ENCODE measurements around the gene AIG1. TPM values are rescaled to one million over a fixed set of nuclear protein-coding genes. Genes with fewer than 3 reads are reported as not detected.

AIG1 gene
- total and polyA plus RNA-seq, 2 experiments from 2014 or later: 44.7 to 46.9 TPM

DNA sequence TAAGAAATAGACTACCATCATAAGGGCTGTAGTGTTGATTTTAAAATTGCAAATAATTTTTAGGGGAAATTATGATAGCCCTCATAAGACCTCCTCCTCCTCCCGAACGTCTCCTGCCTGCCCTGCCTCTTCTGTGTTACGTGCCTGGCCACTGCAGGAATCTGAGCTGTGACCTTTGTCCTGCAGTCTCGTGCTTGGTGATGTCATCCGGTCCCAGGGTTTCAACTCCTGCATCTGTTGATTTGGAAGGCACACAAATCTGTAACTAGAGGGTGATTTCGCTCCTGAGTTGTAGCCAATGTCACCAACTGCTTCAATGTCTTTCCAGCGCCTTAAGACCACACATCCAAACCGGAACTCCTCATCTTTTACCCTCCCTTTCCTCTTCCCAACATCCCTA is 163.2 kb downstream of the AIG1 start:
- Histone ChIP-seq H3F3A (ENCODE audit: insufficient read depth) (no peaks in the 10 kb centered on the region), H3K36me3 (ENCODE audit: low read depth) (no peaks in the 10 kb centered on the region), H2AFZ (no peak overlapping the region), H3K27ac (no peak overlapping the region), H4K20me1 (ENCODE audit: insufficient read depth) (no peaks in the 10 kb centered on the region), H3K9me3 (ENCODE audit: low read depth) (no peaks in the 10 kb centered on the region), H3K79me2 (ENCODE audit: insufficient read depth) (no peaks in the 10 kb centered on the region), H3K4me2 (ENCODE audit: unreplicated experiment) (no peak overlapping the region), H3K9ac (no peak overlapping the region), H3K9me2 (ENCODE audit: insufficient read depth) (no peaks in the 10 kb centered on the region), H3K4me3 (no peak overlapping the region), H3K27me3 (replicated peaks; ENCODE audit: insufficient read depth) (no peaks in the 10 kb centered on the region), H3K4me1 (ENCODE audit: insufficient read depth) (no peaks in the 10 kb centered on the region)
- no peak for DNase-seq
- in situ Hi-C loops (cut with MboI): no loop called here
- WGBS, 2 experiments (ENCODE audit: low coverage in 1 of 2, low lambda C conversion rate in 2 of 2, missing lambda C conversion rate in 2 of 2): 84 to 87% methylated on average over 8 of the region's 8 CpGs
- TF ChIP-seq EZH2phosphoT487 (IDR thresholded peaks at IDR 0.05; ENCODE audit: insufficient read depth, low read depth): no peak

- DNase-seq: no peak
- Histone ChIP-seq H3K9me3 (ENCODE audit: low read depth) (no peaks in the 10 kb centered on the region), H3K36me3 (ENCODE audit: low read depth) (no peaks in the 10 kb centered on the region), H3K4me3 (no peak overlapping the region), H2AFZ (no peak overlapping the region), H3F3A (ENCODE audit: insufficient read depth) (no peaks in the 10 kb centered on the region), H4K20me1 (ENCODE audit: insufficient read depth) (no peaks in the 10 kb centered on the region), H3K4me2 (ENCODE audit: unreplicated experiment) (no peak overlapping the region), H3K9ac (no peak overlapping the region), H3K9me2 (ENCODE audit: insufficient read depth) (no peaks in the 10 kb centered on the region), H3K4me1 (ENCODE audit: insufficient read depth) (no peaks in the 10 kb centered on the region), H3K27me3 (replicated peaks; ENCODE audit: insufficient read depth) (no peaks in the 10 kb centered on the region), H3K79me2 (ENCODE audit: insufficient read depth) (no peaks in the 10 kb centered on the region), H3K27ac (no peak overlapping the region)
- TF ChIP-seq EZH2 (IDR thresholded peaks at IDR 0.05; ENCODE audit: insufficient read depth, poor library complexity, severe bottlenecking) (no peak), EZH2phosphoT487 (IDR thresholded peaks at IDR 0.05; ENCODE audit: insufficient read depth, low read depth) (no peak)
- 95 to 100% methylated on average over 3 of the region's 3 CpGs for WGBS, 2 experiments (ENCODE audit: low coverage in 1 of 2, low lambda C conversion rate in 2 of 2, missing lambda C conversion rate in 2 of 2)
- in situ Hi-C loops (cut with MboI): no loop called here
Measured at GRCh38 chr6:143224516-143224915, 163.8 kb downstream of the AIG1 start.

- Histone ChIP-seq H3K9me3 (ENCODE audit: low read depth) (no peaks in the 10 kb centered on the region), H4K20me1 (ENCODE audit: insufficient read depth) (no peaks in the 10 kb centered on the region), H3K4me2 (ENCODE audit: unreplicated experiment) (no peak overlapping the region), H3K4me3 (no peak overlapping the region), H3K36me3 (ENCODE audit: low read depth) (no peaks in the 10 kb centered on the region), H3F3A (ENCODE audit: insufficient read depth) (no peaks in the 10 kb centered on the region), H3K27me3 (replicated peaks; ENCODE audit: insufficient read depth) (no peaks in the 10 kb centered on the region), H3K9me2 (ENCODE audit: insufficient read depth) (no peaks in the 10 kb centered on the region), H2AFZ (no peak overlapping the region), H3K79me2 (ENCODE audit: insufficient read depth) (no peaks in the 10 kb centered on the region), H3K9ac (no peak overlapping the region), H3K4me1 (ENCODE audit: insufficient read depth) (no peaks in the 10 kb centered on the region), H3K27ac (no peak overlapping the region)
- in situ Hi-C loops (cut with MboI): no loop called here
- 63 to 69% methylated on average over 2 of the region's 2 CpGs for WGBS, 2 experiments (ENCODE audit: low coverage in 1 of 2, low lambda C conversion rate in 2 of 2, missing lambda C conversion rate in 2 of 2)
- TF ChIP-seq EZH2 (IDR thresholded peaks at IDR 0.05; ENCODE audit: insufficient read depth, poor library complexity, severe bottlenecking): no peak
- TF ChIP-seq EZH2phosphoT487 (IDR thresholded peaks at IDR 0.05; ENCODE audit: insufficient read depth, low read depth): no peak
- DNase-seq: no peak
Measured at GRCh38 chr6:143225929-143226328, 165.2 kb downstream of the AIG1 start.

- WGBS, 2 experiments (ENCODE audit: low coverage in 1 of 2, low lambda C conversion rate in 2 of 2, missing lambda C conversion rate in 2 of 2): 74 to 84% methylated on average over 3 of the region's 3 CpGs
- Histone ChIP-seq H3K27me3 (replicated peaks; ENCODE audit: insufficient read depth) (no peaks in the 10 kb centered on the region), H3K9ac (no peak overlapping the region), H3K79me2 (ENCODE audit: insufficient read depth) (no peaks in the 10 kb centered on the region), H3K4me3 (no peak overlapping the region), H3K36me3 (ENCODE audit: low read depth) (no peaks in the 10 kb centered on the region), H3K27ac (no peak overlapping the region), H3K9me3 (ENCODE audit: low read depth) (no peaks in the 10 kb centered on the region), H3K4me2 (ENCODE audit: unreplicated experiment) (no peak overlapping the region), H4K20me1 (ENCODE audit: insufficient read depth) (no peaks in the 10 kb centered on the region), H3K4me1 (ENCODE audit: insufficient read depth) (no peaks in the 10 kb centered on the region), H3F3A (ENCODE audit: insufficient read depth) (no peaks in the 10 kb centered on the region), H2AFZ (no peak overlapping the region), H3K9me2 (ENCODE audit: insufficient read depth) (no peaks in the 10 kb centered on the region)
- in situ Hi-C loops (cut with MboI): no loop called here
- TF ChIP-seq EZH2phosphoT487 (IDR thresholded peaks at IDR 0.05; ENCODE audit: insufficient read depth, low read depth) (no peak), EZH2 (IDR thresholded peaks at IDR 0.05; ENCODE audit: insufficient read depth, poor library complexity, severe bottlenecking) (no peak)
- no peak for DNase-seq
Measured at GRCh38 chr6:143227675-143228074, 167.0 kb downstream of the AIG1 start.

DNA sequence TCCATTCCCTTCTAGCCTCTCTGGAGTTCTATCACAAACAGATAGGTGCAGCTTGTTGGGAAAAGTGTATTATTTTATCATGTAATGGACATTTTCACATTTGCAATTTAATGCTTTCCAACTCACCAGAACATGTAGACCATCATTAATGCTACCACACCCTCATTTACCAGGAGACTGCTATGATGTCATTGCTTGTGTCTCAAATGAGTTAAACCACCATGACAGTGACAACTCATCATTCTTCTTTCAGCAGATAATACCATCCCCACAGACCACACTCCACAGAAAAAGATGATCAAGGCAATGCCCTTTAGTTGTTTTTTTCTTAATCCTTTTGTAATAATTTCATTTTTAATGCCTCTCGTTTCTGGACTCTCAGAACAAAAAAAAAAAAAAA is 168.7 kb downstream of the AIG1 start:
- Histone ChIP-seq H3K79me2 (ENCODE audit: insufficient read depth) (no peaks in the 10 kb centered on the region), H4K20me1 (ENCODE audit: insufficient read depth) (no peaks in the 10 kb centered on the region), H3K4me2 (ENCODE audit: unreplicated experiment) (no peak overlapping the region), H3K9me3 (ENCODE audit: low read depth) (no peaks in the 10 kb centered on the region), H3K27ac (no peak overlapping the region), H3F3A (ENCODE audit: insufficient read depth) (no peaks in the 10 kb centered on the region), H3K36me3 (ENCODE audit: low read depth) (no peaks in the 10 kb centered on the region), H3K9ac (no peak overlapping the region), H2AFZ (no peak overlapping the region), H3K9me2 (ENCODE audit: insufficient read depth) (no peaks in the 10 kb centered on the region), H3K27me3 (replicated peaks; ENCODE audit: insufficient read depth) (no peaks in the 10 kb centered on the region), H3K4me1 (ENCODE audit: insufficient read depth) (peaks cover 2% of the 10 kb centered on the region; the same call in 1 of the 2 replicates), H3K4me3 (no peak overlapping the region)
- in situ Hi-C loops (cut with MboI): no loop called here
- no peak for DNase-seq
- no peak for TF ChIP-seq EZH2 (IDR thresholded peaks at IDR 0.05; ENCODE audit: insufficient read depth, poor library complexity, severe bottlenecking)
- no peak for TF ChIP-seq EZH2phosphoT487 (IDR thresholded peaks at IDR 0.05; ENCODE audit: insufficient read depth, low read depth)
- 40 to 44% methylated on average over 1 of the region's 1 CpG for WGBS, 2 experiments (ENCODE audit: low coverage in 1 of 2, low lambda C conversion rate in 2 of 2, missing lambda C conversion rate in 2 of 2)

Measured in GM23248 (cell line).